Breast epithelium (tissue), 4 donors: ENCODE results near the gene PMFBP1. TPM values are rescaled to one million over a fixed set of nuclear protein-coding genes. Genes with fewer than 3 reads are reported as not detected.

Source experiments
- DNase-seq, 2 donors: peaks; one replicate each; pipeline ENCODE4 v3.0.0-alpha.2; 2019; ENCODE audit warnings: low spot score in 2 of 2
- H3K27ac ChIP-seq, 2 donors: fragments of 200-600 bp; sonication (generic) in 1 of 2; one replicate each; pipeline ENCODE4 v1.5.1; 2016 to 2019; ENCODE audit warnings: mild to moderate bottlenecking in 1 of 2
- H3K27me3 ChIP-seq, 2 donors: fragments of 200-600 bp; sonication (generic) in 1 of 2; one replicate each; pipeline versions ENCODE4 v1.5.1 to v1.6.0; 2017 to 2019; ENCODE audit warnings: control low read depth in 1 of 2, mild to moderate bottlenecking in 1 of 2
- H3K36me3 ChIP-seq: fragments of 200-600 bp; one replicate; pipeline ENCODE4 v1.5.1; 2019
- H3K4me1 ChIP-seq, 2 donors: fragments of 200-600 bp; sonication (generic); one replicate each; pipeline ENCODE4 v1.5.1; 2016 to 2019; ENCODE audit warnings: control low read depth in 1 of 2
- H3K4me3 ChIP-seq, 3 donors: fragments of 200-600 bp; sonication (generic); 1 replicate in 2 of 3; 2 replicates in 1 of 3; pipeline ENCODE4 v1.5.1; 2016 to 2019; ENCODE audit warnings: mild to moderate bottlenecking in 3 of 3, moderate library complexity in 2 of 3
- H3K9me3 ChIP-seq, 2 donors: fragments of 200-600 bp; sonication (generic) in 1 of 2; one replicate each; pipeline ENCODE4 v1.5.1; 2016 to 2019; ENCODE audit warnings: control low read depth in 1 of 2
- CTCF ChIP-seq, 3 donors: fragments of 450-650 bp; IDR thresholded peaks; one replicate each; pipeline ENCODE4 v1.5.1; 2016 to 2017; ENCODE audit warnings: antibody characterized with exemption in 3 of 3, mild to moderate bottlenecking in 3 of 3, moderate library complexity in 3 of 3
- POLR2A ChIP-seq: fragments of 450-650 bp; IDR thresholded peaks from one replicate; pipeline ENCODE4 v1.6.1; 2016; ENCODE audit warnings: antibody characterized with exemption, mild to moderate bottlenecking, moderate library complexity
- POLR2AphosphoS5 ChIP-seq, 3 donors: sonication (generic); formaldehyde crosslinking; IDR thresholded peaks; one replicate each; pipeline ENCODE4 v1.6.1; 2017; ENCODE audit warnings: antibody characterized with exemption in 3 of 3
- intact Hi-C: fragments of 100-400 bp; cut with DNase I; formaldehyde crosslinking; loops from one replicate; pipeline ENCODE4 v1.15.1; 2023; ENCODE audit warnings: low total_unique reads
- total RNA-seq, 3 donors: library from RNA; depleted of rRNA; stranded (reverse); fragments of >200 nt; gene quantifications; one replicate each; pipeline ENCODE4 v1.1.0, GENCODE V29; 2016

PMFBP1 gene
- total RNA-seq, 3 donors from 2014 or later, result 0.33 to 2.2 (median 1.8) TPM

- Histone ChIP-seq H3K27ac (no peak overlapping the region), H3K4me1 (no peaks in the 10 kb centered on the region), H3K9me3 (no peaks in the 10 kb centered on the region), H3K36me3 (no peaks in the 10 kb centered on the region), H3K4me3 (no peak overlapping the region), H3K27me3 (no peaks in the 10 kb centered on the region)
- no peak for DNase-seq
- intact Hi-C loops, result no loop called here
- TF ChIP-seq CTCF (IDR thresholded peaks at IDR 0.05) (no peak), POLR2AphosphoS5 (IDR thresholded peaks at IDR 0.05) (no peak), POLR2A (no peak)
Measured at GRCh38 chr16:72164691-72165090, 7.3 kb downstream of the PMFBP1 start.

GRCh38 chr16:72162105-72162692, 9.8 kb downstream of the PMFBP1 start:
- Histone ChIP-seq H3K4me3 (no peak overlapping the region), H3K4me1 (no peaks in the 10 kb centered on the region), H3K9me3 (no peaks in the 10 kb centered on the region), H3K27me3 (no peaks in the 10 kb centered on the region), H3K36me3 (no peaks in the 10 kb centered on the region), H3K27ac (no peak overlapping the region)
- no peak for DNase-seq
- no peak for TF ChIP-seq POLR2A
- TF ChIP-seq POLR2AphosphoS5 (IDR thresholded peaks at IDR 0.05), result no peak
- TF ChIP-seq CTCF (IDR thresholded peaks at IDR 0.05), result no peak
- intact Hi-C loops, result no loop called here

GRCh38 chr16:72159801-72160200, 12.2 kb downstream of the PMFBP1 start:
- H3K27ac ChIP-seq, result no peak overlapping the region
- no peaks in the 10 kb centered on the region for H3K27me3 ChIP-seq
- no peak for TF ChIP-seq CTCF (IDR thresholded peaks at IDR 0.05)
- no peak for TF ChIP-seq POLR2AphosphoS5 (IDR thresholded peaks at IDR 0.05)
- no peak for TF ChIP-seq POLR2A
- H3K9me3 ChIP-seq, result no peaks in the 10 kb centered on the region
- H3K36me3 ChIP-seq, result no peaks in the 10 kb centered on the region
- H3K4me3 ChIP-seq, result no peak overlapping the region
- intact Hi-C loops, result no loop called here
- DNase-seq, result no peak
- no peaks in the 10 kb centered on the region for H3K4me1 ChIP-seq

- no peak for DNase-seq
- Histone ChIP-seq H3K27ac (no peak overlapping the region), H3K9me3 (no peaks in the 10 kb centered on the region), H3K27me3 (no peaks in the 10 kb centered on the region), H3K4me1 (no peaks in the 10 kb centered on the region), H3K4me3 (no peak overlapping the region), H3K36me3 (no peaks in the 10 kb centered on the region)
- intact Hi-C loops, result no loop called here
- no peak for TF ChIP-seq POLR2AphosphoS5 (IDR thresholded peaks at IDR 0.05)
- TF ChIP-seq CTCF (IDR thresholded peaks at IDR 0.05), result no peak
- no peak for TF ChIP-seq POLR2A
Measured at GRCh38 chr16:72159386-72159785, 12.6 kb downstream of the PMFBP1 start.

GRCh38 chr16:72149676-72150464, 22.1 kb downstream of the PMFBP1 start:
- Histone ChIP-seq H3K9me3 (no peaks in the 10 kb centered on the region), H3K27ac (no peak overlapping the region), H3K27me3 (no peaks in the 10 kb centered on the region), H3K4me1 (no peaks in the 10 kb centered on the region), H3K36me3 (no peaks in the 10 kb centered on the region), H3K4me3 (no peak overlapping the region)
- intact Hi-C loops, result no loop called here
- DNase-seq, result no peak
- no peak for TF ChIP-seq CTCF (IDR thresholded peaks at IDR 0.05)
- TF ChIP-seq POLR2A, result no peak
- no peak for TF ChIP-seq POLR2AphosphoS5 (IDR thresholded peaks at IDR 0.05)
